Testis (tissue), 3 donors: ENCODE results near the gene SERPING1. TPM values are rescaled to one million over a fixed set of nuclear protein-coding genes. Genes with fewer than 3 reads are reported as not detected.

ENCODE experiments used
- DNase-seq: peaks from one replicate; pipeline ENCODE4 v3.0.0-alpha.2; 2019
- H3K27ac ChIP-seq, 2 donors: fragments of 200-600 bp; sonication (generic); one replicate each; pipeline ENCODE4 v1.5.1; 2019
- H3K27me3 ChIP-seq: fragments of 200-600 bp; sonication (generic); one replicate; pipeline ENCODE4 v1.5.1; 2019
- H3K36me3 ChIP-seq: fragments of 200-600 bp; sonication (generic); one replicate; pipeline ENCODE4 v1.5.1; 2017; ENCODE audit warnings: low read depth; ENCODE audit errors: missing control alignments
- H3K4me1 ChIP-seq: fragments of 200-600 bp; sonication (generic); one replicate; pipeline ENCODE4 v1.5.1; 2019
- H3K4me3 ChIP-seq, 2 donors: fragments of 200-600 bp; sonication (generic); one replicate each; pipeline ENCODE4 v1.5.1; 2017 to 2019
- H3K9me3 ChIP-seq: fragments of 200-600 bp; sonication (generic); one replicate; pipeline ENCODE4 v1.5.1; 2017
- CTCF ChIP-seq, 3 experiments: fragments of 450-650 bp in 2 of 3; fragments of 200-600 bp in 1 of 3; sonication (generic) in 1 of 3; IDR thresholded peaks; one replicate each; pipeline ENCODE4 v1.5.1; 2016 to 2019; ENCODE audit warnings: antibody characterized with exemption in 3 of 3, mild to moderate bottlenecking in 2 of 3, moderate library complexity in 1 of 3
- POLR2A ChIP-seq: fragments of 450-650 bp; IDR thresholded peaks from one replicate; pipeline ENCODE4 v1.6.1; 2017; ENCODE audit warnings: antibody characterized with exemption, mild to moderate bottlenecking, moderate library complexity
- WGBS, 2 donors: methylation state at CpG; one replicate each; pipeline ENCODE4 v1.1.5; 2018; 5-methylcytosine and 5-hydroxymethylcytosine counted together
- intact Hi-C: fragments of 100-400 bp; cut with DNase I; formaldehyde crosslinking; loops from one replicate; pipeline ENCODE4 v1.15.1; 2023; ENCODE audit warnings: low total_unique reads
- polyA plus RNA-seq: library from polyadenylated mRNA; stranded (reverse); fragments of 350-450 nt; fragmentation: Illumina TruSeq; extraction: RNeasy Lipid Tissue Mini Kit (QIAGEN cat#74804); gene quantifications from one replicate; pipeline ENCODE4 v1.2.3, GENCODE V29; 2014; ENCODE audit warnings: low read depth, low replicate concordance; ENCODE audit not compliant: insufficient read depth
- total RNA-seq, 2 donors: library from RNA; depleted of rRNA; stranded (reverse); fragments of >200 nt; gene quantifications; one replicate each; pipeline ENCODE4 v1.2.3, GENCODE V29; 2016

Gene SERPING1
- total and polyA plus RNA-seq, 3 donors from 2014 or later, result 53.6 to 273 (median 113) TPM

GRCh38 chr11:57614234-57614772, 16.8 kb downstream of the SERPING1 start:
- no peak overlapping the region for H3K4me3 ChIP-seq
- TF ChIP-seq CTCF (IDR thresholded peaks at IDR 0.05), result no peak
- TF ChIP-seq POLR2A, result no peak
- no peak overlapping the region for H3K27ac ChIP-seq
- no peaks in the 10 kb centered on the region for H3K27me3 ChIP-seq
- intact Hi-C loops, result no loop called here
- H3K4me1 ChIP-seq, result no peaks in the 10 kb centered on the region
- no peaks in the 10 kb centered on the region for H3K9me3 ChIP-seq
- 84 to 88% methylated on average over 7 to 10 of the region's 10 CpGs for WGBS, 2 donors
- no peaks in the 10 kb centered on the region for H3K36me3 ChIP-seq
- no peak for DNase-seq

- no peak for DNase-seq
- Histone ChIP-seq H3K4me1 (no peaks in the 10 kb centered on the region), H3K27me3 (no peaks in the 10 kb centered on the region), H3K27ac (no peak overlapping the region), H3K4me3 (no peak overlapping the region), H3K9me3 (no peaks in the 10 kb centered on the region), H3K36me3 (no peaks in the 10 kb centered on the region)
- TF ChIP-seq POLR2A (no peak), CTCF (IDR thresholded peaks at IDR 0.05) (no peak)
- WGBS, 2 donors, result 70 to 88% methylated on average over 1 of the region's 1 CpG
- intact Hi-C loops, result no loop called here
Measured at GRCh38 chr11:57615308-57615707, 17.8 kb downstream of the SERPING1 start.

- no peak overlapping the region for H3K27ac ChIP-seq
- H3K4me1 ChIP-seq, result no peaks in the 10 kb centered on the region
- intact Hi-C loops, result no loop called here
- 79 to 87% methylated on average over 3 of the region's 3 CpGs for WGBS, 2 donors
- H3K27me3 ChIP-seq, result no peaks in the 10 kb centered on the region
- H3K9me3 ChIP-seq, result no peaks in the 10 kb centered on the region
- no peak for TF ChIP-seq CTCF (IDR thresholded peaks at IDR 0.05)
- no peak for TF ChIP-seq POLR2A
- H3K4me3 ChIP-seq, result no peak overlapping the region
- no peak for DNase-seq
- H3K36me3 ChIP-seq, result no peaks in the 10 kb centered on the region
Measured at GRCh38 chr11:57616595-57616994, 19.1 kb downstream of the SERPING1 start.

GRCh38 chr11:57618438-57618837, 21.0 kb downstream of the SERPING1 start:
- intact Hi-C loops, result no loop called here
- no peaks in the 10 kb centered on the region for H3K4me1 ChIP-seq
- DNase-seq, result no peak
- H3K27ac ChIP-seq, result no peak overlapping the region
- H3K36me3 ChIP-seq, result no peaks in the 10 kb centered on the region
- H3K9me3 ChIP-seq, result no peaks in the 10 kb centered on the region
- WGBS, 2 donors, result 89 to 91% methylated on average over 2 of the region's 2 CpGs
- H3K27me3 ChIP-seq, result no peaks in the 10 kb centered on the region
- TF ChIP-seq CTCF (IDR thresholded peaks at IDR 0.05), result no peak
- TF ChIP-seq POLR2A, result no peak
- no peak overlapping the region for H3K4me3 ChIP-seq

- WGBS, 2 donors, result 89 to 96% methylated on average over 2 of the region's 2 CpGs
Measured at GRCh38 chr11:57619331-57619730, 21.8 kb downstream of the SERPING1 start.

More at GRCh38 chr11:57619331-57619730, 21.8 kb downstream of the SERPING1 start:
- Histone ChIP-seq H3K27ac (no peak overlapping the region), H3K36me3 (no peaks in the 10 kb centered on the region), H3K27me3 (no peaks in the 10 kb centered on the region), H3K4me3 (no peak overlapping the region), H3K9me3 (no peaks in the 10 kb centered on the region), H3K4me1 (no peaks in the 10 kb centered on the region)
- intact Hi-C loops, result no loop called here
- TF ChIP-seq CTCF (IDR thresholded peaks at IDR 0.05) (no peak), POLR2A (no peak)
- no peak for DNase-seq
